Stimulated activated naive CD8-positive, alpha-beta T cell treated with anti-CD3 and anti-CD28 coated beads, Interleukin-15, Interleukin-2, amounts not matched to agents 100 ng/mL and 50 ng/mL, for 24 hours (primary cell): ENCODE data around the gene CASK.

Source experiments
- H3K27ac Mint-ChIP-seq: one replicate; pipeline ENCODE4 v1.8.0; 2021; ENCODE audit warnings: mild to moderate bottlenecking, mixed read lengths
- H3K27me3 Mint-ChIP-seq: one replicate; pipeline ENCODE4 v1.8.0; 2021; ENCODE audit warnings: mixed read lengths
- H3K36me3 Mint-ChIP-seq: one replicate; pipeline ENCODE4 v1.8.0; 2021; ENCODE audit warnings: low read depth, mixed read lengths
- H3K4me1 Mint-ChIP-seq: one replicate; pipeline ENCODE4 v1.8.0; 2021; ENCODE audit warnings: low read depth, mixed read lengths
- H3K4me3 Mint-ChIP-seq: one replicate; pipeline ENCODE4 v1.8.0; 2021; ENCODE audit warnings: mild to moderate bottlenecking, mixed read lengths
- H3K9me3 Mint-ChIP-seq: one replicate; pipeline ENCODE4 v1.8.0; 2021; ENCODE audit warnings: mixed read lengths

Gene CASK

DNA sequence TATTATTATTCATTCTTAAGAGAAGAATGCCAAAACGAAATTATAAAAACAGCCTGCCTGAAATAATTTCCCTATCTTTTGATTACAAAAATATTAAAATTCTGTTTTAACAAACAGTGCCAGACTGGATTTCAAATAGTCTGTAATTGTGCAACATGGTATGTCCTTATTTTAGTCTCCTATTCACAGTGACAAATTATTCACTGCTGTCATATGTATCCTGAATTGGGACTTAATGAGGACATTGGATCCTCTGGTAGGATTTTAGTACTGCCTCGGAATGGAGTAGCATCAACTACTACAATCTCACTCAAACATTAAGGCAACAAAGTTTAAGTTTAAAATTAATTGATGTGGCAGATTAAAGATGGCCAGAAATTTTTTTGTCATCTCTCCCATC is 97.6 kb downstream of the CASK start:
- no peak overlapping the region for H3K27ac Mint-ChIP-seq
- H3K9me3 Mint-ChIP-seq: no peaks in the 10 kb centered on the region
- peaks cover 24% of the 10 kb centered on the region for H3K36me3 Mint-ChIP-seq
- peaks cover 25% of the 10 kb centered on the region for H3K4me1 Mint-ChIP-seq
- H3K4me3 Mint-ChIP-seq: no peak overlapping the region
- H3K27me3 Mint-ChIP-seq: no peaks in the 10 kb centered on the region

DNA sequence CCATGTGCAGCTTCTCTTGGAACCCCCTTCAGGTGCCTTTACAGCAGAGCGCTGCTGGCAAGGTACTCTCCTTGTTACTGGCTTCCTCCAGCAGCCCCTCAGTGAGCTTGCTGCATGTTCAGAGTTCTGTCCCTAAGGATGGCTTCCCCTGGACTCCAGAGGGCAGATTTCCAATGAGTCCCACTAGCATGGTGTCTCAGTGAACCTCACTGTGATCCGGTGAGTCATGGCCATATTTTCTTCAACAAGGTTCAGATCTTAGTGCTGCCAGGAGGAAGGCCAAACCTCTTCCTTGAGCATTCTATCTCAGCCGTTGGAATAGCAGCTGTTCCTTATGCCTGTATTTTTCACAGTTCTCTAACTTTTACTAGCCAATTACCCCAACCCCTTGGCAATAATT is 98.8 kb downstream of the CASK start:
- H3K27me3 Mint-ChIP-seq: no peaks in the 10 kb centered on the region
- peaks cover 22% of the 10 kb centered on the region for H3K36me3 Mint-ChIP-seq
- no peak overlapping the region for H3K4me3 Mint-ChIP-seq
- H3K27ac Mint-ChIP-seq: no peak overlapping the region
- no peaks in the 10 kb centered on the region for H3K9me3 Mint-ChIP-seq
- H3K4me1 Mint-ChIP-seq: peaks cover 25% of the 10 kb centered on the region

GRCh38 chrX:41823402-41823801 is 100.0 kb downstream of the CASK start:
- Mint-ChIP-seq H3K27me3 (no peaks in the 10 kb centered on the region), H3K4me3 (no peak overlapping the region), H3K27ac (no peak overlapping the region), H3K36me3 (peaks cover 17% of the 10 kb centered on the region), H3K9me3 (no peaks in the 10 kb centered on the region), H3K4me1 (peaks cover 18% of the 10 kb centered on the region)

GRCh38 chrX:41822892-41823291 is 100.5 kb downstream of the CASK start:
- peaks cover 17% of the 10 kb centered on the region for H3K36me3 Mint-ChIP-seq
- no peak overlapping the region for H3K27ac Mint-ChIP-seq
- no peak overlapping the region for H3K4me3 Mint-ChIP-seq
- no peaks in the 10 kb centered on the region for H3K9me3 Mint-ChIP-seq
- peaks cover 18% of the 10 kb centered on the region for H3K4me1 Mint-ChIP-seq
- H3K27me3 Mint-ChIP-seq: no peaks in the 10 kb centered on the region

DNA sequence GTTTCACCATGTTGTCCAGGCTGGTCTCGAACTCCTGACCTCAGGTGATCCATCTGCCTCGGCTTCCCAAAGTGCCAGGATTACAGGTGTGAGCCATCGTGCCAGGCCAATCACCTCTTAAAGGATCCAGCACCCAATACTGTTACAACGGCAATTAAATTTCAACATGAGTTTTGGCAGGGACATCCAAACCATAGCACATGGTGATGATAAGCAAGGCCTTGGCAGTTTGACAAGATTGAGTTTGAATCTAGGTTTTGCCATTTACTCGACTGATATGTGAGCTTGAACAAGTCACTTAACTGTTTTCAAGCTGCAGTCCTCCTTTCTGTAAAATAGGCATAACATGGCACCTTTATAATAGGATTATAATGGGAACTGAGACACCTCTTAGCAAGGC is 115.3 kb downstream of the CASK start:
- Mint-ChIP-seq H3K4me3 (no peak overlapping the region), H3K36me3 (peaks cover 4% of the 10 kb centered on the region), H3K27ac (no peak overlapping the region), H3K9me3 (no peaks in the 10 kb centered on the region), H3K4me1 (peaks cover 11% of the 10 kb centered on the region), H3K27me3 (no peaks in the 10 kb centered on the region)

DNA sequence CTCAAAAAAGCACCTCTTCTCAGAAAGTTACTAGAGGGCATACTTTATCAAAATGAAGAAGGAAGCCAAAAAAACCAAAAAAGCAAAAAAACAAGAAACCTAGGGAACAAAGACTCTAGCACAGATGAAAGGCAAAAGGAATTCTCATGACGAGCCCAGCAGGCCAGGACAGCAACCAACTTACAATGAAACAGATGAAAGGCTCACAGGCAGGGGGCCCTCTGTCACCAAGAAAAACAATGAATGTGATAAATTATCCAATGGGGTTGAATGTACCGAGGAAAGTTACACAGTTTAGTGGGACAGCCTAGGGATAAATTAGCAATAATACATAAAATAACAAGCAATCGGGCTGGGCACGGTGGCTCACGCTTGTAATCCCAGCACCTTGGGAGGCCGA is 120.4 kb downstream of the CASK start:
- no peak overlapping the region for H3K27ac Mint-ChIP-seq
- no peaks in the 10 kb centered on the region for H3K9me3 Mint-ChIP-seq

DNA sequence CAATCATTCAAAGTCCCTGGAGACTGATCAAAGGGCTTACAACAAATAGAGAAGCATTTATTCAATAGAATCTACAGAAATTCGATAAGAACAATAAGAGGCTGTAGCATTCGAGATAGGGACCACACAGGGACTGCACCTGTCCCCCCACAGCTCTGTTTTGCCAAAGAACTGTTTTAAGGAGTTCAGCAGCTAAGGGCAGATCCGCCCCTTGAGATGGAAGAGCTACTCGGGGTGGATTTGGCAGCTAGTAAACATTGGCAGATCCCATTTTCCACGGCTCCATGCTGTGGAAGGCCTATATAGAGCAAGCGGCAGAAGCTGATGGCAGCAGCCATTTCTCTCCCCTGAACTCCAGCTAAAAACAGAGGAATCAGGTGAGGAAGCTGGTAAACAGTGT is 123.7 kb downstream of the CASK start:
- Mint-ChIP-seq H3K36me3 (peaks cover 19% of the 10 kb centered on the region), H3K27me3 (no peaks in the 10 kb centered on the region), H3K9me3 (no peaks in the 10 kb centered on the region), H3K27ac (no peak overlapping the region), H3K4me3 (no peak overlapping the region), H3K4me1 (peaks cover 48% of the 10 kb centered on the region)

More for the DNA sequence above, 120.4 kb downstream of the CASK start:
- H3K4me3 Mint-ChIP-seq: no peak overlapping the region
- H3K36me3 Mint-ChIP-seq: peaks cover 23% of the 10 kb centered on the region
- H3K27me3 Mint-ChIP-seq: no peaks in the 10 kb centered on the region
- peaks cover 33% of the 10 kb centered on the region for H3K4me1 Mint-ChIP-seq

GRCh38 chrX:41796577-41796976 is 126.8 kb downstream of the CASK start:
- no peaks in the 10 kb centered on the region for H3K27me3 Mint-ChIP-seq
- no peak overlapping the region for H3K27ac Mint-ChIP-seq

DNA sequence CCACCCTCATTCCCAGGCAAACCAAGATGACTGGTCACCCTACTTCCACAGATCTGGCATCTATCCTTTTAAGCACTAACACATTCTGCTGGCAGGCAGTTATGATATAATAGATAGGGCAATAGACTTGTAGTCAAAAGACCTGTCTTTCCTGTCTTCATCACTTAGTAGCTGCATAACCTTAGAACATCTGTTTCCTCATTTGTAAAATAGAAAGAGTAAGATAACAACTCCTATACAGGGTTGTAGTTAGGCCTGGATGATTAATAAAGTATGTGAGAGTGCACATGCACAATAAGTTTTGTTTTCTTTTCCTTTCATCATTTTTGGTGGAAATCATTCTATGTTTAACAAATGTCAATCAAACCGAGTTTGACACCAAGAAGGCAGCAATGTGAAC is 127.3 kb downstream of the CASK start:
- no peak overlapping the region for H3K27ac Mint-ChIP-seq
- no peak overlapping the region for H3K4me3 Mint-ChIP-seq
- no peaks in the 10 kb centered on the region for H3K27me3 Mint-ChIP-seq
- no peaks in the 10 kb centered on the region for H3K9me3 Mint-ChIP-seq
- H3K4me1 Mint-ChIP-seq: peaks cover 40% of the 10 kb centered on the region
- peaks cover under 1% of the 10 kb centered on the region for H3K36me3 Mint-ChIP-seq

More at GRCh38 chrX:41796577-41796976, 126.8 kb downstream of the CASK start:
- Mint-ChIP-seq H3K9me3 (no peaks in the 10 kb centered on the region), H3K4me1 (peaks cover 40% of the 10 kb centered on the region), H3K36me3 (peaks cover 6% of the 10 kb centered on the region), H3K4me3 (no peak overlapping the region)

DNA sequence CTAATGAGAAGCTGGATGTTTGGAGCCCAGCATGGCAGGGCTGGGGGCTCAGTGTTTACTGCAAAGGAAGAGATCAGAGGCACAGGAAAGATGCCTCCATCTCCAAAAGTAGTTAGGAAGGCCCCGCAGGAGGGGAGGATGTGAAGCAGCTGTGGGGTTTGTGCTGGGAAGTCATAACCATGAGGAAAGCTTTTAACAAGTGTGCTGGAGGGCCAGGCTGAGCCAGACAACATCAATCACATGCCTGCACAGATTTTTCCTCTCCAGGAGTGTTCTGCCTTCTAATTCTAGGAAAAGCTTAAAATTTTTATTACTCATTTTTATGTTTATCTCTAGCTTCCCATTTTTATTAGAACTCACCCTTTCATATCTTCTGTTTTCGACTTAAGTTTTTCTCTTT is 134.0 kb downstream of the CASK start:
- H3K36me3 Mint-ChIP-seq: peaks cover 8% of the 10 kb centered on the region
- H3K4me3 Mint-ChIP-seq: no peak overlapping the region
- peaks cover 15% of the 10 kb centered on the region for H3K4me1 Mint-ChIP-seq
- no peaks in the 10 kb centered on the region for H3K9me3 Mint-ChIP-seq
- H3K27me3 Mint-ChIP-seq: no peaks in the 10 kb centered on the region
- H3K27ac Mint-ChIP-seq: no peak overlapping the region

- peaks cover 13% of the 10 kb centered on the region for H3K36me3 Mint-ChIP-seq
- no peaks in the 10 kb centered on the region for H3K27me3 Mint-ChIP-seq
- H3K4me3 Mint-ChIP-seq: no peak overlapping the region
- H3K4me1 Mint-ChIP-seq: peaks cover 27% of the 10 kb centered on the region
- no peaks in the 10 kb centered on the region for H3K9me3 Mint-ChIP-seq
- peak overlapping the region; percentile 76 for H3K27ac Mint-ChIP-seq
Observed at GRCh38 chrX:41785685-41786084, 137.7 kb downstream of the CASK start.

DNA sequence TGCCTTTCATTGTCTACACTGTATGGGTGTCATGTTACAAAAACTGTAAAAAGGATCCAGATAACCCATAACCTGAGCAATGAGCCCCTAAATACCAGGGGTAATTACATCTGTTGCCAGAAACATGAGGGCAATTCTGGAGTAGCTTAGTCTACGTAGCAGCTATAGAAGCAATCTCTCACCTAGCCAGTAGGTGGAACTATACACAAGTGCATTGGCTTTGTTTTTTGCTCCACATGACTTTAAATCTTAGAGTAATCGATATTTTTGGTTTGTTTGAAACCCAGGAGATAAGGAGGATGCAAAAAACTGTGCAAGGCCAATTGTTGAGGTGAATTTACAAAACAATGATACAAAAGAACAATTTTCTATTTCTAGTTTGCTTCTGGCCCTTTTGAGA is 141.9 kb downstream of the CASK start:
- Mint-ChIP-seq H3K9me3 (no peaks in the 10 kb centered on the region), H3K4me1 (peaks cover 19% of the 10 kb centered on the region), H3K27me3 (no peaks in the 10 kb centered on the region), H3K4me3 (no peak overlapping the region), H3K27ac (no peak overlapping the region), H3K36me3 (peaks cover 13% of the 10 kb centered on the region)

GRCh38 chrX:41779941-41780340 is 143.4 kb downstream of the CASK start:
- Mint-ChIP-seq H3K9me3 (no peaks in the 10 kb centered on the region), H3K27ac (no peak overlapping the region), H3K4me1 (peaks cover 12% of the 10 kb centered on the region), H3K4me3 (no peak overlapping the region), H3K36me3 (peaks cover 5% of the 10 kb centered on the region), H3K27me3 (no peaks in the 10 kb centered on the region)

GRCh38 chrX:41779030-41779564 is 144.3 kb downstream of the CASK start:
- no peaks in the 10 kb centered on the region for H3K27me3 Mint-ChIP-seq
- no peaks in the 10 kb centered on the region for H3K9me3 Mint-ChIP-seq
- H3K4me3 Mint-ChIP-seq: no peak overlapping the region
- H3K4me1 Mint-ChIP-seq: peaks cover 9% of the 10 kb centered on the region
- H3K36me3 Mint-ChIP-seq: peaks cover 3% of the 10 kb centered on the region
- H3K27ac Mint-ChIP-seq: no peak overlapping the region

- Mint-ChIP-seq H3K27me3 (no peaks in the 10 kb centered on the region), H3K9me3 (no peaks in the 10 kb centered on the region), H3K27ac (no peak overlapping the region), H3K36me3 (no peaks in the 10 kb centered on the region), H3K4me3 (no peak overlapping the region), H3K4me1 (peaks cover 4% of the 10 kb centered on the region)
Observed at GRCh38 chrX:41761702-41762101, 161.7 kb downstream of the CASK start.

DNA sequence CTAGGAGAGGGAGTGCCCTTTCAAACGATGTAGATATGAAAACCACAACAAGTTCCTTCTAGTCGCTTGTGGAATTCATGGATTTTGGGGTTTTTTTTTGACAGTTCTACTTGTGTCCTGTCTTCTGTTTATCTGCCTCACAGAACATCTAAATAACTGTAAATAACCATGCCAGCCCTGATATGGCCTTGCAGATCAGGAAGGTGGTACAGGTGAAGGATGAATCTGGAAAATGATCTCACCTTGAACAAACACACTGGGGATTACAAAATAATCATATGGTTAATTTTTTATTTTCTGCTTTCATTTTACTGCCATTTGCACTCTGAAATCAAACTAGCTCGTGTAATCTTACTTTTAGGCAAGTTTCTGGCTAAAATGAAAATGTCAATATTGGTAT is 162.2 kb downstream of the CASK start:
- no peaks in the 10 kb centered on the region for H3K27me3 Mint-ChIP-seq
- H3K9me3 Mint-ChIP-seq: no peaks in the 10 kb centered on the region
- peaks cover 4% of the 10 kb centered on the region for H3K4me1 Mint-ChIP-seq
- H3K27ac Mint-ChIP-seq: no peak overlapping the region
- H3K36me3 Mint-ChIP-seq: no peaks in the 10 kb centered on the region
- H3K4me3 Mint-ChIP-seq: no peak overlapping the region
